NCI-H69 (cell line): Measurements from ENCODE around the gene PDZD7.

Source experiments
- DNase-seq: peaks from one replicate; lab custom pipeline; 2025; lab: John Stamatoyannopoulos, UW

Gene PDZD7

DNA sequence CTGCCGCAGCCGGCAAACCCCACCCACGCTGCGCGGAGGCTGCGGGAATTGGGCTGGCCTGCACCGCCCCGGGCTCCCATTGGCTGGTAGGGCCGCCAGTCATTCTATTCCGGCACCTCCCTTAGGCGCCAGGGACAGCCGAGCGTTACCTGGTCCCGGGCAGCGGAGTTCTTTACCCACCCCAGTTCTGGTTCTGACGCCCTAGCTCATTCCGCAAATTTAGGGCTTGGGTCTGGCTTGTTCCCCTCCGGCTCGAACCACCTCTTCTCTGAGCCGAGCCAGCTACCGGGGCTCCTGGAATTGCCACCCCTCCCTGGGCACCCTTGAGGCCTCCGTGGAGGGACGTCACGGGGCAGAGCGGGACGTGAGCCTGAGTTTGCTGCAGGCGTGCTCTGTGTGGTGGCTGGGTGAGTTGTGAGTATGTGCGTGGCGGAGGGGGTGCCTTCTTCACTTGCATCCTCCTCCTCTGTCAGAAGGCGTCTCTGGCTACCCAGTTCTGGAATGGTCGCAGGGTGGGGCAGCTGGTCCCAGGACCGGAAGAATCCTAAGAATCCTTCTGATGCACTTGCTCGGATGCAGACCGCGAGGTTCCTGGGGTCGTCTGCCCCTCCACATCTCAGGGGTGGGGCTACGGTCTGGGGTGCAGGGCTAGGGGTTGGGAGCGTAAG lies at the start of gene PDZD7, which contains the start of gene SFXN3:
PDZD7 (minus strand) TSS at position 2 of the 668 bp plus-strand sequence. CDS start 910 bp downstream, outside the sequence.
SFXN3 (plus strand) TSS at position 107 of the 668 bp plus-strand sequence. CDS start 3,461 bp downstream, outside the sequence.
- peak; percentile 92 for DNase-seq

DNA sequence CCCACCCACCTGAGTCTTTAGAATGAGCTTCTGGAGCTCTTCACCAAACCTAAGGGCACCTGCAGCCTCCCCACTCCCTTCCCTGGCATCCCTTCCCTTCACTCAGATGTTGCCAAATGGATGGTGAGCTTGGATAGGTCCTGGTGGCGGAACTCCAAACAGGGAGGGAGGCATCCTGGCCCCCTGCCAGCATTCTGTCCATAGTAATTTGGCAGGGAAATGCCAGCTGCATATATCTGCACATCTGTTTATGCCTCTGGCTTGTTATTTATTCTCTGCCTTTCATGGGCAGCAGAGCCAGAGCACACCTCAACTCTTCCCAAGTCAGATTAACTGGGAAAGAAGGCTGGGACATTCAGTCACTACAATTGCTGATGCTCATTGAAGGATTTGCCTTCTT lies 48.9 kb upstream of the PDZD7 start:
- DNase-seq, result peak; percentile 71

GRCh38 chr10:101076630-101077029 lies 45.7 kb upstream of the PDZD7 start:
- no peak for DNase-seq

GRCh38 chr10:101075775-101076174 lies 44.8 kb upstream of the PDZD7 start:
- DNase-seq, result peak; percentile 11

DNA sequence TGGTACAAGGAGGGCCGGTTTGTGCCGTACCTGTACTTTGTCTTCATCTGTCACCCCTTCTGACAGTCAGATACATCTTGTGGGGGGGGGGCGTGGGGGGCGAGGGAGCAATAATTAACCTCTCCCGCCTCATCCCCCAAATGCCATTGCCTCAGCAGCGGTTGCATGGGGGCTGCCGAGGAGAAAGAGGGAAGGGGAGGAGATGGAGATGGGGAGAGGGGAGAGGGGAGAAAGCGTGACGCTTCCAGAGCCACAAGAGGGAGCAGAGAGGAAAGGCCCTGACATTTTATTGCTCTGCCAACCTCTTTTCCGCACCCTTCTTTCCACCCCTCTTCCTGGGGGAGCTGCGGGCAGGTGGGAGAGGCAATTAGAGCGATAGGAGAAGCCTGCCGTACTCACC lies 42.7 kb upstream of the PDZD7 start:
- DNase-seq, result no peak

- no peak for DNase-seq
These were observed 42.0 kb upstream of the PDZD7 start for GRCh38 chr10:101072923-101073322.

DNA sequence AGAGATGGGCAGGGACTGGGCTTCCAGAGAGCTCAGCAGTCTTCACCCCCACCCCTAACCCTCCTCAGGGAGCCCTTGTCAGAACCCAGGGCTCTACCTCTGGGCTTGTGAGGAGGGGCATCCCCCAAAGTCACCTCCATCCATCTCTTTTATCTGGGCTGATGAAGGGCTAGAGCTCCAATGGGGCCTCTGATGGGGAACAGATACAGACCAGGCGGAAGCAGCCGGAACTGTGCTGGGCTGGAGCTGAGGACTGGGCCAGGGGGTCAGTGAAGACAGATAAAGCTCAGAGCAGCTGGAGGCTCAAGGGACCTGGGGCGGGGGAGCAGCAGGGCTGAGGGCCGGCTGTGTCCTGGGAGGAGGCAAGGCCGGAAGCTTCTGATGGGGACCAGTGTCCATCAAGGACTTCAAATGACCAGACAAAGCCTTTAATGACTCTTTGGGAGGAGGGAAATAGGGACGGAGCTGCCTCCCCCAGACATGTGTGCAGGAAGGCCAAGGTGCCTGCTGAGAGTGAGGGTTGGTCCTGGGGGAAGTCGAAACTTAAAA lies 41.0 kb upstream of the PDZD7 start:
- no peak for DNase-seq

DNA sequence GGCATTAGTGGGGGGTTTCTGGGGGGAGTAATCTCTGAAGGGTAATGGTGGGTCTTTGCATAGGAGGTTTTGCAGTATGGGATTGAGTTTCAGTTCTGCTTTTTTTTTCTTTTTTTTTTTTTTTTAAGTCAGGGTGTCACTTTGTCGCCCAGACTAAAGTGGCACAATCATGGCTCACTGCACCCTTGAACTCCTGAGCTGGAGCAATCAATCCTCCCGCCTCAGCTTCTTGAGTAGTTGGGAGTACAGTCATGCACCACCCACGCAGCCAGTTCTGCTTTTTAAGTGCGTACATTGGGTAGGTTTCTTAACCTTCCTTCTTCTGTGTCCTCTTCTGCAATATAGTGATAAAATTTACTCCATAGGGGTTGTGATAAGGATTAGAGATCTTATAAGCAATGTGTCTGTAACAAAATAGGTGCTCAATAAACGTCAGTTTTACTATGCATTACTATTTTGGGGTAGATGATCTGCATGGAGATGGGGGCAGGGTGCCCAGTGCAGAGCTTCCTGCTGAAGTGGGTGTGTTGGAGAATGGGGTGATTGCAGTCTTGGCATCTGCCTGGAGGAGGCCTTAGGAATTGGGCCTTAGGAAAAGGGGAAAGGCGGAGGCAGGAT lies 40.4 kb upstream of the PDZD7 start:
- DNase-seq, result no peak

DNA sequence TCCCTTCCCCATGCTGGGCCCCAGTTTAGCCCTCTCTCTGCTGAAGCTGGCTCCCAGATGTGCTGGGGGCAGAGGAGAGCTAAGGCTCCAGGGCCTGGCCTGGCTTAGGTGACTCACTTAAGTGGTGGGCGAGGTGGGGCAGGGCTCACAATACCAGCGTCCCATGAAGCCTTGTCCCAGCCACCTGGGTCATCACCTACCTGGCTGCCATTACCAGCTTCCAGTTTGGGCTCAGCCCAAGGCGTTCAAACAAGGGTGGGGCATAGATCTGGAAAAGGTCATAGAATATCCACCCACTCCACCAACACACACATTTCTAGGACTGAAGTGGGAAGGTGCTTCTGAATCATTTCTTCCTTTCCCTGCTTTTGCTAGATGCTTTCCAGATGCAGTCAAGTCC lies 39.2 kb upstream of the PDZD7 start:
- no peak for DNase-seq

- no peak for DNase-seq
These were observed 38.5 kb upstream of the PDZD7 start for GRCh38 chr10:101069441-101069840.

DNA sequence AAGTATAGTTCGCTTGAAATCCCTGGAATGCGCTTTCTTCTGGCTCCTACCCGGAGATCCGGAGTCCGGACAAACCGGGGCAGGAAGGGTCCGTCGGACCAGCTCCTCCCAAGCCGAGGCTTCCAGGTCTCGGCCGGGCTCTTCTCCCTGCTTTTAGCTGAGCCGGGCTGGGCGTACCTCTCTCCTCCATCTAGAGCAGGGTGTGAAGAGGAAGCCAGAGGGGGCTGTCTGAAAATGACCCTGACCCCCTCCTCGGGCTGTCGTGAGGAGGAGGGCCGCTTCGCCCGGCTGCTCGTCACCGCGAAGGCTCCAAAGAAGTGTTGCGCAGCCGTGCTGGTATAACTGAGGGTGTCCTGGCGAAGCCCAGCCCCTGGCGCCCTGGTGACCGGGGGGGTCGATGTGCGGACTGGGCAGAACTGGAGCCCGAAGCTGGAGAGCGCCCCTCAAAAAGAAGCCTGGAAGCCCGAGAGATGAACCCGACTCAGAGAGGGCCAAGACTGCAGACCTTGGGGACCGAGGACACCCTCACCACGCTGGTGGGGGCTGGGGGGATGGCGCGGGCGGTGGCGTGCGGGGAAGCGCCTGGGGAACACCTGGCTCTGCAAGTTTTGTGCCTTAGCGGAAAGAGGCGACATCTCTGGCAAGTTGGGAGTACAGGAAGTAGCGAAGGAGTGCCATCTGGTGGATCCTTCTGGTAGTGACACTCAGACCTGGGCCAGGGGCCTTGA lies 36.6 kb upstream of the PDZD7 start:
- peak; percentile 73 for DNase-seq

- peak; percentile 34 for DNase-seq
These were observed 36.0 kb upstream of the PDZD7 start for GRCh38 chr10:101066896-101067355.

GRCh38 chr10:101066146-101066895 lies 35.4 kb upstream of the PDZD7 start:
- peak; percentile 67 for DNase-seq

DNA sequence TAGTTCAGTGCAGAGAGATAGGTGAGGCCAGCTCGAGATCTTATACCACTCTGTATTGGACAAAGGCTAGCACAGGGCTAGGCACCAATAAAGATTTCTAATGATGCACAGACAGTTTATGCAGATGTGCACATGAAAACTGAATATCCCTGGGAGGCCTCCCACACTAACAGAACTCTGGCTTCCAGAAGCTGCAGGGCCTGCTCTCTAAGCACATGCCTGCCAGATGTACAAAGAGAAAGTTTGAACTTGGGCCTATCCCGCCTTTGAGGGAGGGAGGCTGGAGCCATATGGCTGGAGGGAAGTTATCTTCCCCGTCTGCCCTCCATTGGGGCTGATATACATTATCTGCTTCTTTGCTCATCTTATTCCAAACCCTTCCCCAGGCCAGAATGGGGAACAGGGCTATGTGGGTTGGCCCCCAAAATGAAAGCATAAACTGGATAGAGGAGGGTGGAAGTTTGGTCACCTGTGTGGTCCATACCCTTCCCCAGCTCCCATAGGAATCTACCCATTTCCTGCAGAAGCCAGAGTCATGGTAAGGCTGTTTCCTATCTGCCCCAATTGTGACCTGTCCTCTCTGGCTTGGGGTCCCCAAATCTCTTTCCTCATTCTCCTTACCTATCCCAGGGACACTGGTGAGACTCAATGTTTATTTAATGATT lies 34.7 kb upstream of the PDZD7 start:
- DNase-seq, result no peak

DNA sequence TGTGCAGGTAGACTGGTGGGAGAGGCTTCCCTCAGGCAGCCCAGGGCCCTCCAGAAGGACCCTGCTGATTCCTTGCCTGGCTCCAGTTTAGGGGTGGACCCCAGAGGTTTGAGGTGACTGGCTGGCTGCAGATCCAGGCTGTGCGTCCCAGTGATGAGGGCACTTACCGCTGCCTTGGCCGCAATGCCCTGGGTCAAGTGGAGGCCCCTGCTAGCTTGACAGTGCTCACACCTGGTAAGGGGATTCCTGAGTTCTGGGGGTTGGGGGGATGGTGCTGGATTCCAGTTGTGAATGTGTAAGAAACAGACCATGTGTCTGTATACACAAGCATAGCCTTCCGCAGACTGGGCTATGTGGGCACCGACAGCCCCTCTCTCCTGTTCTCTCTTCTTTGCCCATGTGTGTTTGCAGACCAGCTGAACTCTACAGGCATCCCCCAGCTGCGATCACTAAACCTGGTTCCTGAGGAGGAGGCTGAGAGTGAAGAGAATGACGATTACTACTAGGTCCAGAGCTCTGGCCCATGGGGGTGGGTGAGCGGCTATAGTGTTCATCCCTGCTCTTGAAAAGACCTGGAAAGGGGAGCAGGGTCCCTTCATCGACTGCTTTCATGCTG lies 33.6 kb upstream of the PDZD7 start:
- DNase-seq, result no peak

- peak; percentile 78 for DNase-seq
These were observed 32.9 kb upstream of the PDZD7 start for GRCh38 chr10:101063548-101064414.

- DNase-seq, result peak; percentile 42
These were observed 32.2 kb upstream of the PDZD7 start for GRCh38 chr10:101063050-101063525.

GRCh38 chr10:101062232-101063049 lies 31.5 kb upstream of the PDZD7 start:
- peak; percentile 71 for DNase-seq
